ENCODE results near the gene INTS3.

DNA sequence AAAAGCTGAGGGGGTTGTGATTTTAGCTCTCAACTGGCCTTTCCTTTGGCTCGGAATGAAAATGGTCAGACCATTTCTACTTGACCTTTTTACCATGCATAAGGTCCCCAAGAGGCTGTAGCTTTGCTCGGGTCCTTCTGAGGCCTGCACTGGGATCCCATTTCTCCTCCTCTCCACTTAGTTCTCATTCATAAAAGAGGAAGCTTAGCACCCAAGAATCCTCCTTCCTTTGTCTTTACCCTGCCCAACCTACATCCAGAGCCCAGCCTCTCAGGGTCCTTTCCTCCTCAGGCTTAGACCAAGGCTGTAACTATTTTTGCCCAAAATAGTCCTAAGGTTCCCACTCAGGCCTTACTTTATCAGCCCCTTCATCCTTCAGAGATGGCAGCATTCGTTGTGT is 41.4 kb downstream of the INTS3 start:
- TF ChIP-seq, protein P1, sequence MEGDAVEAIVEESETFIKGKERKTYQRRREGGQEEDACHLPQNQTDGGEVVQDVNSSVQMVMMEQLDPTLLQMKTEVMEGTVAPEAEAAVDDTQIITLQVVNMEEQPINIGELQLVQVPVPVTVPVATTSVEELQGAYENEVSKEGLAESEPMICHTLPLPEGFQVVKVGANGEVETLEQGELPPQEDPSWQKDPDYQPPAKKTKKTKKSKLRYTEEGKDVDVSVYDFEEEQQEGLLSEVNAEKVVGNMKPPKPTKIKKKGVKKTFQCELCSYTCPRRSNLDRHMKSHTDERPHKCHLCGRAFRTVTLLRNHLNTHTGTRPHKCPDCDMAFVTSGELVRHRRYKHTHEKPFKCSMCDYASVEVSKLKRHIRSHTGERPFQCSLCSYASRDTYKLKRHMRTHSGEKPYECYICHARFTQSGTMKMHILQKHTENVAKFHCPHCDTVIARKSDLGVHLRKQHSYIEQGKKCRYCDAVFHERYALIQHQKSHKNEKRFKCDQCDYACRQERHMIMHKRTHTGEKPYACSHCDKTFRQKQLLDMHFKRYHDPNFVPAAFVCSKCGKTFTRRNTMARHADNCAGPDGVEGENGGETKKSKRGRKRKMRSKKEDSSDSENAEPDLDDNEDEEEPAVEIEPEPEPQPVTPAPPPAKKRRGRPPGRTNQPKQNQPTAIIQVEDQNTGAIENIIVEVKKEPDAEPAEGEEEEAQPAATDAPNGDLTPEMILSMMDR (IDR thresholded peaks at IDR 0.05; ENCODE audit: extremely low read depth in 1 of 2, insufficient read depth in 1 of 2, low read depth in 1 of 2, low read length in 2 of 2): no peak
- TF ChIP-seq POLR2AphosphoS5 (IDR thresholded peaks at IDR 0.05; ENCODE audit: insufficient read depth, low read depth, low read length) (no peak), GATA2 (IDR thresholded peaks at IDR 0.05; ENCODE audit: insufficient read depth, insufficient read length, low read depth, low read length) (no peak), EZH2 (IDR thresholded peaks at IDR 0.05; ENCODE audit: borderline replicate concordance, low read depth, low read length, severe bottlenecking) (no peak), POLR2A (IDR thresholded peaks at IDR 0.05; ENCODE audit: low read depth, low read length) (no peak), FOS (IDR thresholded peaks at IDR 0.05; ENCODE audit: borderline replicate concordance, insufficient read depth, low read length) (no peak), MYC (IDR thresholded peaks at IDR 0.05; ENCODE audit: low read depth, low read length) (no peak)
- TF ChIP-seq, protein P2, sequence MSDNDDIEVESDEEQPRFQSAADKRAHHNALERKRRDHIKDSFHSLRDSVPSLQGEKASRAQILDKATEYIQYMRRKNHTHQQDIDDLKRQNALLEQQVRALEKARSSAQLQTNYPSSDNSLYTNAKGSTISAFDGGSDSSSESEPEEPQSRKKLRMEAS (IDR thresholded peaks at IDR 0.05; ENCODE audit: insufficient read depth, insufficient read length): no peak
